GM18868 (cell line): ENCODE measurements around the gene TTPAL.
"Not testable (repeated sequence)": the region's sequence is repeated elsewhere in the genome, so short reads cannot be mapped to it uniquely, and the experiment has no call there.

Source experiments
- ATAC-seq: cut with Tn5 transposase; IDR thresholded peaks from one replicate; pipeline ENCODE4 v1.9.1; 2021; ENCODE audit warnings: mild to moderate bottlenecking, moderate library complexity; ENCODE audit not compliant: unreplicated experiment

TTPAL gene

GRCh38 chr20:44465001-44465560, 10.6 kb upstream of the TTPAL start:
- ATAC-seq = no peak

GRCh38 chr20:44467289-44467883, 8.3 kb upstream of the TTPAL start:
- ATAC-seq = no peak

GRCh38 chr20:44468044-44468782, 7.5 kb upstream of the TTPAL start:
- ATAC-seq = no peak

GRCh38 chr20:44470327-44470726, 5.3 kb upstream of the TTPAL start:
- no peak for ATAC-seq

- no peak for ATAC-seq
Observed at GRCh38 chr20:44471481-44471882, 4.2 kb upstream of the TTPAL start.

- ATAC-seq = not testable (repeated sequence)
Observed at GRCh38 chr20:44472283-44472682, 3.4 kb upstream of the TTPAL start.

- ATAC-seq = no peak
Observed at GRCh38 chr20:44475372-44475693, 341 bp upstream of the TTPAL start.

- no peak for ATAC-seq
Observed at GRCh38 chr20:44477151-44477550, 1.5 kb downstream of the TTPAL start.

- ATAC-seq = no peak
Observed at GRCh38 chr20:44478206-44478605, 2.5 kb downstream of the TTPAL start.

GRCh38 chr20:44479643-44480042, 4.0 kb downstream of the TTPAL start:
- ATAC-seq = no peak

- no peak for ATAC-seq
Observed at GRCh38 chr20:44480097-44480496, 4.4 kb downstream of the TTPAL start.

GRCh38 chr20:44481719-44482416, 6.2 kb downstream of the TTPAL start:
- no peak for ATAC-seq

- ATAC-seq = no peak
Observed at GRCh38 chr20:44483112-44483511, 7.4 kb downstream of the TTPAL start.

GRCh38 chr20:44485078-44485829, 9.6 kb downstream of the TTPAL start:
- ATAC-seq = no peak

GRCh38 chr20:44485830-44486198, 10.1 kb downstream of the TTPAL start:
- ATAC-seq = no peak

GRCh38 chr20:44488551-44488950, 12.9 kb downstream of the TTPAL start:
- ATAC-seq = no peak

- ATAC-seq = no peak
Observed at GRCh38 chr20:44489223-44489622, 13.5 kb downstream of the TTPAL start.

GRCh38 chr20:44489931-44490330, 14.3 kb downstream of the TTPAL start:
- ATAC-seq = peak; percentile 63

GRCh38 chr20:44491635-44492395, 16.1 kb downstream of the TTPAL start:
- ATAC-seq = no peak

GRCh38 chr20:44494266-44494665, 18.6 kb downstream of the TTPAL start:
- no peak for ATAC-seq

GRCh38 chr20:44494681-44495080, 19.0 kb downstream of the TTPAL start:
- ATAC-seq = no peak
